Stimulated activated naive CD4-positive, alpha-beta T cell (primary cell): ENCODE measurements around the gene GGCT.
"Not testable (repeated sequence)": the region's sequence is repeated elsewhere in the genome, so short reads cannot be mapped to it uniquely, and the experiment has no call there.

Experiments used
- DNase-seq, 6 experiments: peaks; one replicate each; lab custom pipeline; 2025; lab: John Stamatoyannopoulos, UW

GGCT gene

GRCh38 chr7:30515761-30516160, 11.1 kb upstream of the GGCT start:
- no peak for DNase-seq

GRCh38 chr7:30514776-30515175, 10.1 kb upstream of the GGCT start:
- no peak for DNase-seq

- no peak for DNase-seq
These were observed 9.5 kb upstream of the GGCT start for GRCh38 chr7:30514177-30514576.

- DNase-seq: no peak
These were observed 9.1 kb upstream of the GGCT start for GRCh38 chr7:30513762-30514161.

- DNase-seq: no peak
These were observed 7.5 kb upstream of the GGCT start for GRCh38 chr7:30511973-30512662.

- DNase-seq: no peak
These were observed 6.9 kb upstream of the GGCT start for GRCh38 chr7:30511494-30511893.

- DNase-seq: peak in 4 of 6 experiments; percentile 3 to 23 (median 8)
These were observed 5.8 kb upstream of the GGCT start for GRCh38 chr7:30510124-30511075.

GRCh38 chr7:30509171-30509857, 4.7 kb upstream of the GGCT start:
- not testable (repeated sequence) for DNase-seq

- DNase-seq: not testable (repeated sequence)
These were observed 2.8 kb upstream of the GGCT start for GRCh38 chr7:30507346-30507900.

- no peak for DNase-seq
These were observed 607 bp upstream of the GGCT start for GRCh38 chr7:30505174-30505697.

GRCh38 chr7:30503274-30504212, 1.1 kb downstream of the GGCT start:
- no peak for DNase-seq

- no peak for DNase-seq
These were observed 2.0 kb downstream of the GGCT start for GRCh38 chr7:30502470-30503251.

- no peak for DNase-seq
These were observed 3.4 kb downstream of the GGCT start for GRCh38 chr7:30501264-30501663.

GRCh38 chr7:30493228-30493627, 11.4 kb downstream of the GGCT start:
- no peak for DNase-seq

- DNase-seq: no peak
These were observed 13.2 kb downstream of the GGCT start for GRCh38 chr7:30491417-30491816.

- DNase-seq: no peak
These were observed 17.3 kb downstream of the GGCT start for GRCh38 chr7:30487371-30487770.

GRCh38 chr7:30485667-30486066, 19.0 kb downstream of the GGCT start:
- no peak for DNase-seq

GRCh38 chr7:30481416-30481815, 23.2 kb downstream of the GGCT start:
- DNase-seq: not testable (repeated sequence)

- peak in 5 of 6 experiments; percentile 1 to 53 (median 33) for DNase-seq
These were observed 25.2 kb downstream of the GGCT start for GRCh38 chr7:30479202-30480120.
